Endometrial microvascular endothelial cells (primary cell): ENCODE measurements around the gene DOCK8. TPM values are rescaled to one million over a fixed set of nuclear protein-coding genes. Genes with fewer than 3 reads are reported as not detected.

Experiments used
- in situ Hi-C: cut with HindIII; loops from 2 replicates; pipeline ENCODE4 v1.10.0; 2017; ENCODE audit warnings: low sequenced_read_pairs, low pct_unique_long_range_greater_than_20kb; ENCODE audit errors: inconsistent ontology term
- total RNA-seq: library from RNA; depleted of rRNA; stranded (reverse); fragments of >200 nt; gene quantifications from one replicate; pipeline ENCODE4 v1.2.3, GENCODE V29; 2015; ENCODE audit errors: inconsistent ontology term

Gene DOCK8
- total RNA-seq, 1 donor from 2014 or later = not detected

GRCh38 chr9:437066-437465 is 222.4 kb downstream of the DOCK8 start:
- in situ Hi-C loops = no loop called here

DNA sequence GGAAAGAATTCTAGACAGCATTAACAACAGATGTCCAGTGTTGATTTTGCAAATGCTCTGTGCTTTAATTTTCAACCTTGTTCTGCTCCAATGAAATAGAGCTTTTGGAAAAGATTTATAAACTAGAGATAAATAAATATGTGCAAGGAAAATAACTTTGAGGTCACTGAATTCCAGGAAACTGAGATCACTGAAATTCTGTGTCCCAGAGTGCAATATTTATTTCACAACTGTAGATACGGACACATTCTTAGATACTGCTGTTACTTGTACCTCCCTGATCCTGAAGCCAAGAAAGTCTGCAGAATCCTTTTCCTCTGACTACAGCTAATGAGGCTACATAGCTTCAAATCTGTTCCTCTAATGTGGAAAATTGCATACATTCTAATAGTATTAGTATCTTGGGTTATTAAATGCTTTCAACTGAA is 222.9 kb downstream of the DOCK8 start:
- in situ Hi-C loops = no loop called here

- in situ Hi-C loops = no loop called here
Measured at GRCh38 chr9:438066-438465, 223.4 kb downstream of the DOCK8 start.

- in situ Hi-C loops = no loop called here
Measured at GRCh38 chr9:438961-439768, 224.5 kb downstream of the DOCK8 start.

- in situ Hi-C loops = no loop called here
Measured at GRCh38 chr9:441126-441525, 226.5 kb downstream of the DOCK8 start.

DNA sequence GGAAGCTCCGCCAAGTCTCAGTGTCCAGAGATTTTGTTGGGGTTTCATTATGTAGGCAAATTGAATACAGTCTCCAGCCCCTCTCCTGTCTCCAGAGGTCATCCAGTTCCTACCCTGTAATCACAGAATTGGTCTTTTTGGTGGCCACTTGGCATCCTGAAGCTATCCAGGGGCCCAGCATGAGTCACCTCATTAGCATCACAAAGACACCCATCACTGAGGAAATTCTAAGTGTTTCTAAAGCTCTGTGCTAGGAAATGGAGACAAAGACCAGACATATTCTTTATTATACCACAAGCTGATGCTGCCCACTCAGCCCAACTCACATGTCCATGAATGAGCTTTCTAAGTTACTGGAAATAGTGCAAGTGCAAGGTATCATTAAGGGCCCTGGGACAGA is 229.9 kb downstream of the DOCK8 start:
- in situ Hi-C loops = no loop called here

DNA sequence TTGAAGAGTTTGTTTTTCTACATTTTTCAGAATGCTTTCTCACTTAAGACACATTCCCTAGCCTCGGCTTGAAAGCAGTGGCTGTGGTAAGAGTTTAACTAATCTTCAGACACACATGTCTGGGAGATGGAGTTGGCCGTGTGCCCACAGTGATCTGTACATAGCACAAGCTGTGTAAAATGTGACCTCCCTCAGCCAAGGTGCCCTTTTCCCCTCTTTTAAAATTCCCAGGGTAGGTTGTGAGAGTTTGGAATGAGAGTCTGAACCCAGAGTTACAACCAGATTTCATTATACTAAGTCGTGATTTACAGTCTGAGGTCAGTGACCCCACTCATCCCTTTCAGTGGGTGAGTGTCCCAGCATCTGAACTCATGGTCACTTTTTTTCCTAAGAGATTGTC is 230.4 kb downstream of the DOCK8 start:
- in situ Hi-C loops = no loop called here

DNA sequence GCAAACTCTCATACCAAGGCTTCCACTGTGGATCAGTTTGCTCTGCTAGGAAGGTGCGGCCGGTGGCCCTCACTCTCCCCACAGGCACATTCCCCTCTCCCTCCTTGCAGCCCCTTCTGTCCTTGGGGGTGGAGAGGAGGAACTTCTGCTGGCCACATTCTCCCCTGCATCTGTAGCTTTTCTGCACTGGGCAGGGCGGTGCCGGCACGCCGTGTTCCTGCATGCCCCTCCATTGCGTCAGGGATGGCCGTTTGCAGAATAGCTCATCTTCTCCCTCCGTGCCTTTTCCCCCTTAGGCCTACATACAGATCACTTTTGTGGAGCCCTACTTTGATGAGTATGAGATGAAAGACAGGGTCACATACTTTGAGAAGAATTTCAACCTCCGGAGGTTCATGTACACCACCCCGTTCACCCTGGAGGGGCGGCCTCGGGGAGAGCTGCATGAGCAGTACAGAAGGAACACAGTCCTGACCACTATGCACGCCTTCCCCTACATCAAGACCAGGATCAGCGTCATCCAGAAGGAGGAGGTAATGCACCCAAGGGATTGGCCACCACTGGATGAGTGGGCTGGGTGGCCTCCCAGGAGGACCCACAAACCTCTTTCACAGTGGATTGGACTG is 231.5 kb downstream of the DOCK8 start:
- in situ Hi-C loops = no loop called here

DNA sequence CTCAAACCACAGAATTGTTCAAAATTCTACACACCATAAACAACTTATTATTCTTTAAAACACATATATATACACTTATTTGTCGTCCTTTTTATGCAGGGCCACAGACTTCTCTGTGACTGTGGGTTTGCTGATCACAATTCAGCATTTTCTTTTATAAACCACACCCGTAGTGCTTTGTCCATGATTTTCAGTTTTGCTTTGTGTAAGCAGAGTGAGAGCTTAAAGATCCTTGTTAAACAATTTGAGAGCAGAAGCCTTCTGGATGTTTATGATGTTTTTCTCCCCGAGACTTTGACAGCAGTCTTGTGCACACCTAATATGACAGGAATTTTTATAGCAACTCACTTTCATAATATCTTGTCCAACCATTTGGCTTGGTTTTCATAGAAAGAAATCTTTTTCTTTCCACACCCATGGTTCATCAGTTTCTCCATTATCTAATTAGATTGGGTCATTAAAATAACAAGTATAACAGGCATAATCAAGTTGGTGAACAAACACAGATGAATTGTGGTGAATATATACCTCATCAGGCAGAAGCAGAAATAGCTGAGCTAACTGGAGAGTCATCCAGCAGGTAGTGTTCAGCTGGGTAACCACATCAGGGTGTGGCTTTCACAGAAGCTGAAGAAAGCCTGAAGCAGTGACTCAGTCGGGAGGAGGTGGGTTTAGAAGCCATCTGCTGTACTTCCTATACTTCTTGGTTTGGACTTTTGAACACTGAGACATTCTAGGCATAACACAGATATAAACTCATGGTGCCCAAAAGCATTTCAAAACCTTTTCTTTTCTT is 232.8 kb downstream of the DOCK8 start:
- in situ Hi-C loops = no loop called here

DNA sequence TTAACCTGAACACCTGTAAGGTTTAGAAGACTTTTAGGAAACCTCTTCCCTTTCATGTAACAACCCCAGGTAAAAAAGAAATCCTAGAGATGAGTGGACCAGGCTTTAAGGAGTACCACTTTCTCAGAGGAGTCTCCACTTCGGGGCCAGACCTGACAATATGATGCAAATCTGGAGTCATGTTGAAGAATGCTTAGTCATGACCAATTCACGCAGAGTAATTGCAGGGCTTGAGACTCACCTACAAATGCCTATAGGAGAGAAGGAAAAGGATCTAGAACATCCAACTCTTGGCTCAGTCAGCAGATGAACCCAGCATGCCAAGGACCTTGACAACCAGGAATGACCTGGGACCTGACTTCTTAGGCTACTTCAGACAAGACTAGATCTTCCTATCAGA is 235.4 kb downstream of the DOCK8 start:
- in situ Hi-C loops = no loop called here

DNA sequence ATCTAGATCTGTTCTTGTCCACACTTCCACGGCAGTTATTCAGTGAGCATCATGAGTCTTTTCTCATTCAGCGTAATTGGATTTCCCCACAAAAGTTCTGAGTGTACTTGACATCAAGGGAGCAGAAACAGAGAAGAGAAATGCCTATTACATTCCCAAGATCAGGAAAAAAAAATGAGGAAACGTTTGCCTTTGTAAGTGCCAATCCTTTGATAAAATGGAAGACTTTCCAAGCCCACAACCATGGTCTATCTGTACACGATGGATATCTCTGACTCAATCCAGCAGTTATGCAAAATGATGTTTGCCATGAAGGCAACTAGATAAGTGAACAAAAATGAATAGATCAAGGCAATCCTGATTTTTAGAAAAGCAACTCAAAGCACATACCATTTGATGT is 235.9 kb downstream of the DOCK8 start:
- in situ Hi-C loops = no loop called here

DNA sequence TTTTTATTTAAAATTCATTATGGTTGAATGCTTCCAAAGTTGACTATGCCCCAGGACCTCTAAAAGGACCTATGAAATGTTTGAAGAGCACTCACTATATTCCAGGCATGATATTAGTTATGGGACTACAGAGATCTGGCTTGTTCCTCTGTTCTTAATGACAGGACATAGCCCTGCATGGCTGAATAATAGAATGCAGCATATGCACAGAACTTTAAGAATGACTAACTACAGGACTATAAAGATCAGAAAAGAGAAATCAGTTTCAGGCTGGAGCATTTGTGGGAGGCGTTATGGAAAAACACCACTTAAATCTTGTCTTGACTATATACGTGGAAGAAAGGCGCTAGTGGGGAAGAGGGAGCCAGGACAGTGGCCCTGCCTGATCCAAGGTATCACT is 239.2 kb downstream of the DOCK8 start:
- in situ Hi-C loops = no loop called here

DNA sequence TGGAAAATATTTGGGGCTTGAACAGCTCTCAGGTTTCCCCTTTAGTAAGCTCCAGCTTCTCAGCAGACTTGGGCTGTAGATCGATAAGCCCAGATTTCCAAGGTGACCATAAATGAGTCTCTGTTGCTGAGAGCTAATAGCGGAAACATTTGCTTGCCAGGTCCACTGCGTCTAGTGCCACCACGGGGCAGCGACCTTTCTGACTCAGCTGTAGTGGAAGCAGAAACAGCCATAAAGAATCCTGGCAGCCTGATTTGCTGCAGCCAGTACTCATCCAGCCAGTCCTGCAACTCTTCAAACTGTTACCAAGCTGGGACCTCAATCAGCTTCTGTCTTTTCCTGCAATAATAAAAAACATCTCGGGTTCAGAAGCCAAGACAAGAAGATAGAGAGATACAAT is 241.7 kb downstream of the DOCK8 start:
- in situ Hi-C loops = no loop called here

DNA sequence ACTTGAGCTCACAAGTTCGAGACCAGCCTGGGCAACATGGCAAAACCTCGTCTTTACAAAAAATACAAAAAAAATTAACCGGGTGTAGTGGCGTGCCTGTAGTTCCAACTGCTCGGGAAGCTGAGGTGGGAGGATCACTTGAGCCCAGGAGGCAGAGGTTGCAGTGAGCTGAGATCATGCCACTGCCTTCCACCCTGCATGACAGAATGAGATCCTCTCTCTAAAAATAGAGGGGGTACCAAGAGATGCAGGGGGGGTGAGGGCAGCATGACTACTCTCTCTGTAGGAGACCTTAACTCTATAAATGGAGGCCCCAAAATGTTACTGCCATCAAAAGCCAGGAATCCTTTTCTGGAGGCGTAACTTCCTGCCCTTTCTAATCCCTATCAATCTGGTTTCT is 243.9 kb downstream of the DOCK8 start:
- in situ Hi-C loops = no loop called here

DNA sequence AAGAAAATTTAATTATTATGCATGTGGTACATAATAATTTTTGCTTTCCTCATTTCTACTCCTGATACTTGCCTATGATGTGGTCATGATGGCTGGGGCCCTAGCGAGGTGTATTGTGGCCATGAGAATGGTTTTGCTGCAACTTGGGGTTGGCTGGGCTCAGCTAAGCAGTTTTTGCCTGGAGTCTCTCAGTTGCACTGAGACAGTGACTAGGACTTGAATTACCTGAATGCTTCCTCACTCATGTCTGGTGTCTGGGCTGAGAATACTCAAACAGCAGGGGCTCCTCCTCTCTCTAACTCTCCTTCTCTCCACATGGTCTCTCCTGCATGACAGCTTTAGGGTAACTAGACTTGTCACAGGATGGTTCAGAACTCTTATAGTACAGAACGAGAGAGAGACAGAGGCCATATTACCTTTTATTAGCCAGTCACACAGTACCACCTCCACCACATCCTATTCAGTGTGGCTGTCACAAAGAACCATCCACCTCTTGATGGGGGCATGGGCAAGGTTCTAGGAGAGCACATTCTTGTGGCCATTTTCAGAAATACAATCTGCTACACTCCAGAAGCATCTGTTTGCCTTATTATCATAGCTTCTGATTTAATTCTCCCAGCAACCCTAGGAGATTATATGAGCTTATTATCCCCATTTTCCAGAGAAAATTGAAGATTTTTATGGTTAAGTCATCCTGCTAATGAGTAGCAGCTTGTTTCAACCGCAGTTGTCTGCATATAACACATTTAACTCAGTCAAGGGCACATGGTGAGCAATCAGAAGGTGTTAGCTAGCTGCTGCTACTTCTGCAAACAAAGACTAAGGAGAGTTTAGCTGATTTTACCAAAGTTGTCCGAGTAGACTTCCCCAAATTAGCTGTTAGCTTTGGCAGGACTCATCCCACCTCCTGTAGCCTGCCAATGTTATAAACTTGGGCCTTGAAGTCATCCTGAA is 245.1 kb downstream of the DOCK8 start:
- in situ Hi-C loops = no loop called here

DNA sequence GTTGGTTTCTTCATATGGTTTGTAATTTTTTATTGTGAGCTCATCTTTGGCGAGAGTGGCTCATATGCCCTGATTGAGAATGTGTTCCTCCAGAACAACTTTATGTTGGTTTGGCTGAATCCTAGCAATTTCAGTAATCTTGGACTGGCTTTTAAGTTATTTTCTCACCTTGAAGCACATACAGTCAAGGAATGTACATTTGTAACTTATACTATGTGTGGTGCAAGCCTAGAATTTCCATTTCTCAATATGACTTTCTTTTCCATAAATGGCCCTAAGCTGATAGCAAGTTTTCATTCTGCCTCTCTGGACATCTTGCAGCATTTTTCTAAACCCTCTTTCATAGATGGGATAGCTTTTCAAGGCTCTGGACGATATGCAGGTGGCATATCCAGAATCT is 247.5 kb downstream of the DOCK8 start:
- in situ Hi-C loops = no loop called here

- in situ Hi-C loops = no loop called here
Measured at GRCh38 chr9:462606-463005, 247.9 kb downstream of the DOCK8 start.

GRCh38 chr9:463455-464171 is 248.9 kb downstream of the DOCK8 start:
- in situ Hi-C loops = no loop called here
